H9 (cell line): ENCODE results near the gene AFMID. TPM values are rescaled to one million over a fixed set of nuclear protein-coding genes. Genes with fewer than 3 reads are reported as not detected.

Experiments used
- DNase-seq: peaks from one replicate; pipeline ENCODE4 v3.0.0-alpha.2; 2017
- H2AFZ ChIP-seq: one replicate; pipeline ENCODE4 v1.6.1; 2013; ENCODE audit warnings: mild to moderate bottlenecking, low read length, control low read depth, moderate library complexity
- H2AK5ac ChIP-seq: 2 replicates; pipeline ENCODE4 v1.6.1; 2013; ENCODE audit warnings: low read length, control low read depth, mixed read lengths; ENCODE audit not compliant: insufficient read length
- H2BK120ac ChIP-seq: one replicate; pipeline ENCODE4 v1.6.1; 2013; ENCODE audit warnings: low read depth, mild to moderate bottlenecking, low read length, control low read depth, inconsistent platforms; ENCODE audit not compliant: poor library complexity, severe bottlenecking
- H2BK12ac ChIP-seq: 2 replicates; pipeline ENCODE4 v1.6.1; 2013; ENCODE audit warnings: low read length, control low read depth, mixed read lengths, low read depth; ENCODE audit not compliant: insufficient read length
- H2BK15ac ChIP-seq: 2 replicates; pipeline ENCODE4 v1.6.1; 2013; ENCODE audit warnings: low read depth, low read length, control low read depth
- H2BK20ac ChIP-seq: one replicate; pipeline ENCODE4 v1.6.1; 2013; ENCODE audit warnings: low read depth, mild to moderate bottlenecking, low read length, control low read depth, inconsistent platforms; ENCODE audit not compliant: poor library complexity, severe bottlenecking
- H2BK5ac ChIP-seq: 2 replicates; pipeline ENCODE4 v1.6.1; 2013; ENCODE audit warnings: low read length, control low read depth, mixed read lengths; ENCODE audit not compliant: insufficient read length
- H3K14ac ChIP-seq: 2 replicates; pipeline ENCODE4 v1.6.1; 2013; ENCODE audit warnings: low read length, control low read depth; ENCODE audit not compliant: insufficient read depth
- H3K18ac ChIP-seq: 2 replicates; pipeline ENCODE4 v1.6.1; 2013; ENCODE audit warnings: low read depth, mild to moderate bottlenecking, mixed read lengths, low read length, control low read depth; ENCODE audit not compliant: insufficient read length
- H3K23ac ChIP-seq: 2 replicates; pipeline ENCODE4 v1.6.1; 2013; ENCODE audit warnings: low read length, control low read depth, mixed read lengths, low read depth; ENCODE audit not compliant: insufficient read length
- H3K23me2 ChIP-seq: 2 replicates; pipeline ENCODE4 v1.6.1; 2013; ENCODE audit warnings: low read depth, mild to moderate bottlenecking, mixed read lengths, low read length, control low read depth; ENCODE audit not compliant: insufficient read length, poor library complexity, severe bottlenecking
- H3K27ac ChIP-seq: 2 replicates; pipeline ENCODE4 v1.5.1; 2013; ENCODE audit warnings: low read length, control low read depth, mixed read lengths, low read depth; ENCODE audit not compliant: insufficient read length
- H3K27me3 ChIP-seq: 2 replicates; pipeline ENCODE4 v1.6.1; 2013; ENCODE audit warnings: low read length, control low read depth, inconsistent platforms; ENCODE audit not compliant: insufficient read depth
- H3K4ac ChIP-seq: 2 replicates; pipeline ENCODE4 v1.6.1; 2013; ENCODE audit warnings: low read depth, mild to moderate bottlenecking, control low read depth, inconsistent platforms, low read length, moderate library complexity
- H3K4me1 ChIP-seq: 2 replicates; pipeline ENCODE4 v1.6.1; 2013; ENCODE audit warnings: low read length, control low read depth, inconsistent platforms; ENCODE audit not compliant: insufficient read depth
- H3K4me2 ChIP-seq: 2 replicates; pipeline ENCODE4 v1.6.1; 2013; ENCODE audit warnings: low read length, control low read depth, mixed read lengths; ENCODE audit not compliant: insufficient read length, insufficient read depth
- H3K56ac ChIP-seq: 2 replicates; pipeline ENCODE4 v1.6.1; 2013; ENCODE audit warnings: low read depth, mild to moderate bottlenecking, mixed read lengths, low read length, control low read depth; ENCODE audit not compliant: insufficient read length
- H3K79me1 ChIP-seq: 2 replicates; pipeline ENCODE4 v1.6.1; 2013; ENCODE audit warnings: low read depth, mild to moderate bottlenecking, moderate library complexity, low read length, control low read depth, inconsistent platforms; ENCODE audit not compliant: insufficient read depth, poor library complexity, severe bottlenecking
- H3K79me2 ChIP-seq: 2 replicates; pipeline ENCODE4 v1.6.1; 2013; ENCODE audit warnings: low read length, control low read depth, inconsistent platforms; ENCODE audit not compliant: insufficient read depth
- H3K9ac ChIP-seq: 2 replicates; pipeline ENCODE4 v1.6.1; 2013; ENCODE audit warnings: low read length, control low read depth, mixed read lengths; ENCODE audit not compliant: insufficient read length; ENCODE audit errors: extremely low read depth
- H3K9me3 ChIP-seq: one replicate; pipeline ENCODE4 v1.6.1; 2013; ENCODE audit warnings: low read depth, low read length, inconsistent platforms; ENCODE audit not compliant: control insufficient read depth
- H3T11ph ChIP-seq: one replicate; pipeline ENCODE4 v1.6.1; 2013; ENCODE audit warnings: mild to moderate bottlenecking, low read length, control low read depth, inconsistent platforms
- H4K20me1 ChIP-seq: one replicate; pipeline ENCODE4 v1.6.1; 2013; ENCODE audit not compliant: control insufficient read depth, insufficient read length, insufficient read depth
- H4K5ac ChIP-seq: 2 replicates; pipeline ENCODE4 v1.6.1; 2013; ENCODE audit warnings: low read depth, mild to moderate bottlenecking, mixed read lengths, low read length, control low read depth; ENCODE audit not compliant: insufficient read length
- H4K8ac ChIP-seq: replicated peaks from 2 replicates; pipeline ENCODE4 v1.6.1; 2013; ENCODE audit warnings: low read length, control low read depth, mixed read lengths, low read depth; ENCODE audit not compliant: insufficient read length
- H4K91ac ChIP-seq: 2 replicates; pipeline ENCODE4 v1.6.1; 2013; ENCODE audit warnings: low read depth, mild to moderate bottlenecking, moderate library complexity, mixed read lengths, low read length, control low read depth; ENCODE audit not compliant: insufficient read length
- H3K27ac Mint-ChIP-seq, 3 experiments: 2 replicates in 2 of 3; 3 replicates in 1 of 3; pipeline ENCODE4 v1.8.0; 2020 to 2021; ENCODE audit warnings: mixed read lengths in 3 of 3, mild to moderate bottlenecking in 1 of 3, moderate library complexity in 1 of 3
- H3K27me3 Mint-ChIP-seq: 2 replicates; pipeline ENCODE4 v1.8.0; 2021; ENCODE audit warnings: low read depth, mild to moderate bottlenecking, moderate library complexity, mixed read lengths
- H3K36me3 Mint-ChIP-seq, 3 experiments: 2 replicates in 2 of 3; 3 replicates in 1 of 3; pipeline ENCODE4 v1.8.0; 2020 to 2021; ENCODE audit warnings: low read depth in 3 of 3, mixed read lengths in 3 of 3; ENCODE audit not compliant: insufficient read depth in 1 of 3
- H3K4me1 Mint-ChIP-seq, 2 experiments: 2 replicates each; pipeline ENCODE4 v1.8.0; 2020; ENCODE audit warnings: mixed read lengths in 2 of 2
- H3K4me3 Mint-ChIP-seq, 2 experiments: 2 replicates in 1 of 2; 3 replicates in 1 of 2; pipeline ENCODE4 v1.8.0; 2020 to 2021; ENCODE audit warnings: mild to moderate bottlenecking in 2 of 2, mixed read lengths in 2 of 2, moderate library complexity in 1 of 2
- H3K9me3 Mint-ChIP-seq, 2 experiments: 2 replicates in 1 of 2; 3 replicates in 1 of 2; pipeline ENCODE4 v1.8.0; 2020; ENCODE audit warnings: mild to moderate bottlenecking in 2 of 2, mixed read lengths in 2 of 2, moderate library complexity in 1 of 2
- CTCF ChIP-seq: fragments of 200-600 bp; sonication (generic); conservative IDR thresholded peaks from 3 replicates; pipeline ENCODE4 v1.8.0; 2021; ENCODE audit warnings: antibody characterized with exemption, mild to moderate bottlenecking
- WGBS: extraction: QIAGEN DNeasy Blood & Tissue Kit; methylation state at CpG from one replicate; pipeline ENCODE4 v1.1.7; 2013; ENCODE audit warnings: missing lambda C conversion rate, low lambda C conversion rate, mixed read lengths; ENCODE audit not compliant: insufficient read length; ENCODE audit errors: extremely low coverage; 5-methylcytosine and 5-hydroxymethylcytosine counted together
- total RNA-seq: library from RNA; stranded (reverse); gene quantifications from 2 replicates; pipeline ENCODE4 v1.2.1, GENCODE V29; 2021

Gene AFMID
- total RNA-seq, 1 experiment from 2014 or later: 64.1 TPM

DNA sequence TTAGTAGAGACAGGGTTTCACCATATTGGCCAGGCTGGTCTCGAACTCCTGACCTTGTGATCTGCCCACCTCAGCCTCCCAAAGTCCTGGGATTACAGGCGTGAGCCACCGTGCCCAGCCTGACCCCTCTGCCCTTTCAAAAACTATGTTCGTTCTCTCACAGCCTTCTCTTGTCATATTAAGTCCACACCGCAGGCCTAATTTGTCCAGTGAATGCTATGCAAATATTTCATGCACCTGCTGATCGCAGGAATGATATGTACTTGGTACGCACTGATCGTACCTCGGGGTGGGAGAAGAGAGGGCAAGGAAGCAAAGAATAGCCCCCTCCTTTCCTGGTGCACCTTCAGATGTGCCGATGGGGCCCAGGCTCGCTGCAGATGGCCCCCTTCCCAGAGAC lies 23.9 kb downstream of the AFMID start:
- no peak overlapping the region for H3K4ac ChIP-seq
- no peaks in the 10 kb centered on the region for H3K9me3 Mint-ChIP-seq
- H3K4me3 Mint-ChIP-seq: no peak overlapping the region
- no peak overlapping the region for H4K8ac ChIP-seq
- H3K27ac ChIP-seq: no peak overlapping the region
- H3K27me3 ChIP-seq: no peaks in the 10 kb centered on the region
- no peak overlapping the region for H2BK15ac ChIP-seq
- H3K9ac ChIP-seq: no peak overlapping the region
- H2BK12ac ChIP-seq: no peak overlapping the region
- no peak overlapping the region for H3K27ac Mint-ChIP-seq
- no CpG with 5 or more reads among the region's 11 CpGs for WGBS
- H2BK20ac ChIP-seq: no peak overlapping the region
- no peak for TF ChIP-seq CTCF
- peaks cover 9% of the 10 kb centered on the region; the same call in 1 of the 2 replicates for H3K79me2 ChIP-seq
- H3K27me3 Mint-ChIP-seq: peaks cover 13% of the 10 kb centered on the region
- no peak overlapping the region for H2AFZ ChIP-seq
- no peak overlapping the region for H4K91ac ChIP-seq
- no peak overlapping the region for H4K5ac ChIP-seq
- H3T11ph ChIP-seq: no peak overlapping the region
- H3K36me3 Mint-ChIP-seq: peaks cover 6 to 16% (median 12%) of the 10 kb centered on the region in 3 experiments; a peak in 5 of 7 replicates
- H2AK5ac ChIP-seq: no peak overlapping the region
- peaks cover 5% of the 10 kb centered on the region in 2 experiments for H3K4me1 Mint-ChIP-seq
- no peak overlapping the region for H3K18ac ChIP-seq
- peaks cover 5% of the 10 kb centered on the region for H3K79me1 ChIP-seq
- no peak overlapping the region for H3K56ac ChIP-seq
- H3K14ac ChIP-seq: no peak overlapping the region
- no peak overlapping the region for H3K23ac ChIP-seq
- peaks cover 8% of the 10 kb centered on the region for H3K23me2 ChIP-seq
- no peak overlapping the region for H3K4me2 ChIP-seq
- no peak for DNase-seq
- no peaks in the 10 kb centered on the region for H4K20me1 ChIP-seq
- no peak overlapping the region for H2BK120ac ChIP-seq
- no peaks in the 10 kb centered on the region for H3K9me3 ChIP-seq
- no peaks in the 10 kb centered on the region for H3K4me1 ChIP-seq
- H2BK5ac ChIP-seq: no peak overlapping the region
